Measurements from ENCODE around the gene CCDC197.

The CCDC197 gene

GRCh38 chr14:94001501-94002396, 4.6 kb downstream of the CCDC197 start:
- DNase-seq = peak in 2 of 4 experiments; percentile 12 to 37

GRCh38 chr14:94003397-94003796, 6.3 kb downstream of the CCDC197 start:
- no peak for DNase-seq

DNA sequence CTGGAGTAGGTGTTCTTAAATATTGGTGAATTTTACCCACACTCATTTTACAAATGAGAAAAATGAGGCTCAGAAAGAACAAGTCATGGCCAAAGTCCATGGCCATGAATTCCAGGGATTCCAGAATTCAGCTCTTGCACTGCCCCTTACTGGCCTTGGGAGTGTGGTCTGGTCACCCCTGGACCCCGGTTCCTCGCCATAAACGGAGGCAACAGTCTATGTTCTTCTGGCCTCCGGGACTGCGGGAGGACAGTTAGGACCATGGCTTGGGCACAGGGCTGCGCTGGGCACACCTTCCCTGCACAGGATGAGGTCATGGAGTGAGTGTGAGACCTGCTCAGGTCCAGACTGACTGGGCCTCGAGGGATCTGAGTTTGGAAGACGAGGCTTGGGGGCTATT, 6.9 kb downstream of the CCDC197 start:
- no peak for DNase-seq

GRCh38 chr14:94005324-94006073, 8.4 kb downstream of the CCDC197 start:
- DNase-seq = no peak

- DNase-seq = no peak
These were observed 11.1 kb downstream of the CCDC197 start for GRCh38 chr14:94008234-94008633.

DNA sequence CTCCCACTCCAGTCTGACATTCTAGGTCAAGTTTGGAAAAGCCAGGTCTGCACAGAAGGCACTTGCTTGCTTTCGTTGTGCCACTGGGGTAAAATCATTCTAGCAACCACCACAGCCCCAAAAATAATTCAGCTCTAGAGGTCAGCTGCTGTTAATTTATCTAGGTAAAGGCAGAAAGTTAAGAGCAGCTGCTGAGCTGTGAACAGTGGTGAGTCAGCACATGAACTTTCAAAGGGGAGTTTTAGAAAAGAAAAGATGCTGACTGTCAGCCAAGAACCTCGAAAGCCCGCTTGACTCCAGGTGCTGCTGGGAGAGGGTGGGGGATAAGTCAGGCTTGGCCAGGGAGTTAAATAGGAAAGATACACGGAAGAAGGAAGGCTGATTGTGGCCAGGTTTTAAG, 12.7 kb downstream of the CCDC197 start:
- no peak for DNase-seq

DNA sequence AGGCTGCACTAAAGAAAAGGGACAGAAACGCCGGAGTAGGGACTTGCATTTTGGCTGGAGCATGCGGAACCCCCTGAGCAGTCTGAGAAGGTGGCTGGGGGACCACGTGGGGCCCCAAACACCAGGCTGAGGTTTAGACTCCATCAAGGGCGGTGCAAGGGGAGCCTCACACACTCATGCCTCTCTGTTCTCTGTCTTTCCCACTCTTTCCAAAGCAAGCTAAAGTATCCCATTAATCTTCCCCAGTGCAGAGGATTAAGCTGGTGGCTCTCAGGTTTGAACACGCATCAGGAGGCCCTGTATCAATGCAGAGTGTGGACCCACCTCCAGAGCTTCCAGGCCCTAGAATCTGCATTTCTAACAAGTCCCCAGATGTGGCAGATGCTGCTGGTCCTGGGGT, 13.5 kb downstream of the CCDC197 start:
- no peak for DNase-seq

GRCh38 chr14:94011795-94012194, 14.7 kb downstream of the CCDC197 start:
- no peak for DNase-seq

DNA sequence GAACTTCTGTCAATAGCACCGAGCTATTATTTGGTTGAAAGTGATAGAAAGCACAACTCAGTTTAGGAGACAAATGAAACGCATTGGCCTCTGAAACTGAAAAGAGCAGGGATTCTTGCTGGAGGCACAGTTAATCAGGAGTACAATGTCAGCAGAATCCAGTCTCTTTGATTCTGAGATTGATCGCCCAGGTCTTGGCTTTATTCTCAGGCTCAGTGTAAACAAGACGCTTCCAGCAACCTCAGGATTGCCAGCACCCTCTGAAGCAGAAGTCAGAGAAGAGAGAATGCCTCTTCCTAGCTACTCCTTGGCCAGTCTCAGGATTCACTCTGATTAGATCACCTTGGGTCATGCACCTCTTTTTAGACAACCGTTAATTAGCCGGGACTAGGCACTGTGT, 17.3 kb downstream of the CCDC197 start:
- no peak for DNase-seq

- DNase-seq = no peak
These were observed 18.1 kb downstream of the CCDC197 start for GRCh38 chr14:94015223-94015622.

DNA sequence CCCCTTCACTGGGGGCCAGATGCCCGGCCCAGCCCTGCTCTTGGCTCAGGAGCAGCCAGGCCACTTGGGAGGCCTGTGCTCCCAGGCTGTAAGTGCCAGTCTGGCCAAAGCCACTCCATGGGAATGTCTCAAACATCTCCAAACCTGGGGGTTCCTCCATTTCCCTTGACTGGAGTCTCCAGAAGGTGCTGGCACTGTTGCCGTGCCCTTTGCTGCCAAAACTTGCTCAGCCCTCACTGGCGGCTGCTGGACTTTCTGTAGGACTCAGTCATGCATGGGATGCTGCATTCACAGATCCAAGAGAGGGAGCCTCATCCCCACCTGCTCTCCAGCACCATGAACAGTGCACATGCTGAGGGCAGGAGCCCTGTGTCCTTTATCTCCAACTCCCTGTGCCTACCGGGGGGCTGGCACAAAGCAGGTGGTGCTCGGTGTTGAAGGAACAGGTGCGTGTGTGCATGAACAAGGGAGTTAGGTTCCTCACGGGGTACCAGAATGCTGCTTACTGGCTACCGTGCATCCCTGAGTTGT, 19.4 kb downstream of the CCDC197 start:
- DNase-seq = no peak

DNA sequence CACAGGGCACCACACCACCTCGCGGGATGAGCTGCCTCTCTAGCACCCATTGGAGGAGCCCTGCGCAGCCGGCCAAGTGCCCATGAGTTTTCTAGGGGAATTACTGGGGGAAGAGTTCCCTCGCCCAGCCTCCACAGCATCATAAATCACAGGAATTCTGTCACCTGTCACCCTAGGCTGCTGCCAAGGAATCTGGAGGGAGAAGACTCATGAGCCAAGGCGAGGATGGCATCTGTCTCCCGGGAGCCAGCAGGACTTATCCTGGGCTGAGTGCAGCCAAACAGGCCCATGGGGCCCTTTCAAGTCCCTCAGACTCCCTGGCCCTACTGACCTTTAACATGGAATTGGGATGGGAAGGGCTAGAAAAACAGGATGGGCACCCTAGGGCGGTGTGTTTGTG, 21.2 kb downstream of the CCDC197 start:
- DNase-seq = no peak

DNA sequence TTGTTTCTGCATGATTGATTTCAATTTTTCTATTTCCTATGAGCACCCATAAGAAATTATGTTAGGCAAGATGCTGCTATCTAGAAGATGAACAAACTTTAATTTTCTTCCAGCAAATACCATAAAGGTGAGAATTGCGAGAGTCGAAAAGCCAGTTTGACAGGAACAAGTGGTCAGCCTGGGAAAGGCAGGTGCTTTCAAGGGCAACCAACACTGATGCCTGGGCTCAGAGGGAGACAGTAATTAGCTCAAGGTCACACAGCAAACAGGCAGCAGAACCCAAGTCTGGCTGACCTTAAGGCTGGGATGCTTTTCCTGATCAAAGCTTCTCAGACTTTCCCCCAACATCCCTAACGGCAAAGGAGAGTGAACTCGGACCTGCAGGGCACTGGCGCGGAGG, 22.2 kb downstream of the CCDC197 start:
- no peak for DNase-seq

DNA sequence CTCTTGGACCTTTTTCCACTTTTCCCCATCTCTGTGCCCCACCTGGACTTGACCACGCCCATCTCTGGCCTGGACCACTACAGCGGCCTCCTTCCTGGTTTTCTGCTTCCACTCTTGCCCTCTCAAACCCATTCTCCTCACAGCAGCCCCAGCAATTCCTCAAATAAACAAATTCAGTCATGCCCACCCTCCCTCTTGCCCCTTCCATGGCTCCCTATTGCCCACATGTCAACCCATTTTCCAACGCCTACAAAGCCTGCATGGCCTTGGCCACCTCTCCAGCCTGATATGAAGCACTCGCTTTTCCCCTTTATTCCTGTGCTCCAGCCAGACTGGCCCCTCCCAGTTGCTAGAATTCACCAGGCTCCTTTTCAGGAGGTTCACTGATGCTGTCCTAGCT, 23.2 kb downstream of the CCDC197 start:
- no peak for DNase-seq

DNA sequence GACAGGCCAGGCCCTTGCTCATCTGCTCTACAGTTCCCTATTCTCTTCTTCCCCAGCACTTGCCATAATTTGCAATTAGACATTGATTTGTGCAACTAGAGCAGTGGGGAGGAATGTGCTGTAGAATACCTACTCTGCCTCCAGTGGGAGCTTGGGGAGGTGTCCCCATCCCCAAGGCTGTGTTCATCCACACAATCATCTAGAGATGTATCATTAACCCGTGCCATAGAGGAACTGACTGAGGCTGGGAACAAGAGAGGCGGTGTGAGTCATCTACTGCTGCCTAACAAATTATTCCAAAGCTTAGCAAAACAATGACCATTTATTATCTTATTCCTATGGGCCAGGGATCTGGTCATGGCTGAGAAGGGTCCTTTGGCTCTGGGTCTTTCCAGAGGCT, 23.9 kb downstream of the CCDC197 start:
- DNase-seq = no peak

- no peak for DNase-seq
These were observed 24.5 kb downstream of the CCDC197 start for GRCh38 chr14:94021416-94022157.

GRCh38 chr14:94022532-94023411, 25.7 kb downstream of the CCDC197 start:
- no peak for DNase-seq

- DNase-seq = no peak
These were observed 27.4 kb downstream of the CCDC197 start for GRCh38 chr14:94024549-94024948.

DNA sequence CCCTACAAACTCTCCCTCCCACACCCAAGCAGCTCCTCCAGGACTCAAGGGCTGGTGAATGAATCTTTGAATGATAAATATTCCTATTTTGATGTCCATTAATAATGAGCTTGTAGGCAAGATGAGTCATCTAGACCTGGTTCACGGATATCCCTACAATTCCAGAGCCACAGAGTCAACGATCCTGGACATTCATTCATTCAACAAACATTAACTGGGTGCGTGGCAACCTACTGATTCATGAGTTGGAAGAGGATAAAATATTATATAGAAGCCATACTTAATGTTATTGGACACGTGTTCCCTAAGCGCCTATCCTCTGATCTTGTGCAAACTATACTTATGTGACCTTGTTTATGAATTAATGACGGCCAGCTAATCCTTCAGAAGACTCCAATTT, 28.6 kb downstream of the CCDC197 start:
- DNase-seq = no peak

GRCh38 chr14:94026173-94026888, 29.2 kb downstream of the CCDC197 start, which contains the start of gene OTUB2:
OTUB2 (plus strand) TSS chr14:94026340; CDS start chr14:94026538, 198 bp downstream.
- DNase-seq = peak; percentile 83 to 92 (median 87)

- no peak for DNase-seq
These were observed 29.9 kb downstream of the CCDC197 start for GRCh38 chr14:94026889-94027469.
